Stimulated activated CD8-positive, alpha-beta memory T cell treated with anti-CD3 and anti-CD28 coated beads, Interleukin-4, amount 100 ng/mL, for 48 hours (primary cell): ENCODE data around the gene CERS6.

ENCODE experiments used
- DNase-seq: peaks from one replicate; pipeline ENCODE4 v3.0.0-alpha.2; 2020

Gene CERS6

DNA sequence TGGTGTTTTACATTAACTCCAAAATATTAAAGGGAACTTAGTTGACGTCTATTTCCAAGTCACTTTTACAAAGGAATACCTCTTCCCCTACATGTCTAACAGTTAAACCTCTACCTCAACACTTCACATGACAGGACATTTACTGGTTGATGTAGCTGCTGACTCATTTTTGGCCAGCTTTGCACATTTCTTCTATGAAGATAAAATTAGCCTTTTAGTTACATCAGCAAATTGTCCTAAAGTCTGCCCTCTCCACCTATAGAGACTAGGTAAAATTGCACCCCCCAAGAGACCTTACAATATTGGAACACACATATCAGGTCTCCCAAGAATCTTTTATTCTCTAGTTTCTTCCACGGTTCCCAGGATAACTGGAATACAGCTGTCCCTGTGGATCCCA, 10.1 kb upstream of the CERS6 start:
- DNase-seq: no peak

GRCh38 chr2:168448980-168449379, 7.1 kb upstream of the CERS6 start:
- DNase-seq: no peak

DNA sequence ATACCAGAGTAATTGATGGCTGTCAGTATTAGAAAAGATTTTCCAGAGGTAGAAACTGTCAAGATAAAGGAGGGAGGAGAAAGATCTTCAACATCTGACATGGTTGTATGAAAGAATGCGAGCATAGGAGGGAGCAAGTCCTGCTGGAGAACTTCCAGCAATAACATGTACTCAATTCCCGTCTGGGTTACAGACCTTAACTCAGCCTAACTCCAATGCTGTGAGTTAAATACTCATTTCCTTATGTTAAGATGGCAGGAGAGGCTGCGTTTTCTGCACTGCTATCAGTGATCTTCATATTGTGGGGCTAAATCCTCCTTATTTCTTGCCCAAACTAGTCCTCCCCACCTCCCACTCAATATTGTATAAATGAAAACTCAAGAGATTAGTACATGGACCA, 6.7 kb upstream of the CERS6 start:
- no peak for DNase-seq

GRCh38 chr2:168450171-168450570, 5.9 kb upstream of the CERS6 start:
- DNase-seq: no peak

DNA sequence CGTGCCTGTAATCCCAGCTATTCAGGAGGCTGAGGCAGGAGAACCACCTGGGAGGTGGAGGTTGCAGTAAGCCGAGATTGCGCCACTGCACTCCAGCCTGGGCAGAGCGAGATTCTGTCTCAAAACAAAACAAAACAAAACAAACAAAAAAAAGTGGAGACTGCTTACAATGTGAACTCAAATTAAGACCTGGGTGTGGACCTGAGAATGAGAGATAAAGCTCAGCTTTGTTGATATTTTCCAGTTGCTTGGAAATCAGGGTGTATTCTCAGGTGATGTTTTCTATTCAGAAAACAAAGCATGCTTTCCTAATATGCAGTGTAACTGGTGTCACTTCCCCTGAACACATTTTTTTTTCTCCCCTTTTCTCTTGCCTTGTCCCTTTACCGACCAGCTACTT, 5.3 kb upstream of the CERS6 start:
- DNase-seq: no peak

GRCh38 chr2:168452781-168453180, 3.3 kb upstream of the CERS6 start:
- no peak for DNase-seq

GRCh38 chr2:168453404-168453803, 2.7 kb upstream of the CERS6 start:
- DNase-seq: no peak

- no peak for DNase-seq
These were observed 1.1 kb upstream of the CERS6 start for GRCh38 chr2:168454737-168455644.

DNA sequence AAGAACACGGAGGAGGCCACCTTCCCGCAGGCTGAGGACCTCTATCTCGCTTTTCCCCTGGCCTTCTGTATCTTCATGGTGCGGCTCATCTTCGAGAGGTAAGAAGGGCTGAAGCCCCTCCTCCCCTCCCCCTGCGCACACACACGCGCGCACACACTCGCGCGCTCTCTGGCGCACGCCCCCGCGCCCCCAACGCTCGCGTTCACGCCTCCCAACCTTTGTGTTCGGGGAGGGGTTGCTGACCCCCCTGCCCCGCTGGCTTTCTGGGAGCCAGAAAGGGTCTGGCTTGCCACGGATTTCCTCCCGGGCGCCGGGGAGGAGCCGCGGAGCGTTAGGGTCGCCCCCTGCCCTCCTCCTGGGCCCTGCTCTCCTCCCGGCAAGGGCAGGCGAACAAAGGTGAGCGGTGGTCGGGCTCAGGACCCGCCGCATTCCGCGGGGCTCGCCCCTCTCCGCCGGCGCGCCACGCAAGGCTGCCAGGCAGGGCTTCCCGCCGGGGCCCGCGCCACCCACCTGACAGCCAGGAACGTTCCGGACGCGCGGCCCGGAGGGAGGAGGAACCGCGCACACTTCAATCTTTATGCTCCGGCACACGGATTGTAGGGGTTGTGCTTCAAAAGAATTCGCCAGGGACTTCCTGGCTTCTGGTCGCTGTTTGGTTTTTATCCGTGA, 583 bp downstream of the CERS6 start:
- DNase-seq: peak; percentile 58

DNA sequence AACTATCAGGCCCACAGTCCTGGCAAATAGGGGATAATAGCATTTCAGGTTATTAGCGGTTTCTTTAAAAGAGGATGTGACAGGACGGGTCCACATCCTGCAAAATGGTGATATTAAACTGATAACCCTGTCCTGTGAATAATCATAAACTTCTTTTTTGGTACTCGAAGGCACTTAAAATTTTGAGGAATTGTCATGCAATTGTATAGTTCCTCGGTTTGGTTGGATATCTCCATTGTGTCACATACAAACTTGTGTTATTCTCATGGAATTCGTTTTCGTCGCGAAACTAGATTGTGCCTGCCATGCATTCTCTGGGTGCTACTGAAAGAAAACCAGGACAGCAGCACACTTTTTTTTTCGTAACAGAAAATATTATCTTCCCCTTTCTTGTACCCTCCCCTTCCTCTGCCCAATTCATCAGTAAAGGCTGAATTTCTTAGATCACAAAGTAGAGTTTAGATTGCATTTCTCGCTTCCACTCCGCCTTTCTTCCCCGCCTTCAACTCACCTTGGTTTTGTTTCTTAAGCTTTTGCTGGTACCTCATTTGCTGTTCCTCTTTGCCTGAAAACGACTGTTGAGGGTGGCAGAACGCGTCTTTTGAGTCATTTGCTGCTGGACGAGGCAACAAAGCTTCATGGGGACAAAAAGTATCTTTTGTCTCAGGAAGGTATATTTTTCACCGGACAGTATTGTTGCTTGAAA, 1.3 kb downstream of the CERS6 start:
- no peak for DNase-seq

DNA sequence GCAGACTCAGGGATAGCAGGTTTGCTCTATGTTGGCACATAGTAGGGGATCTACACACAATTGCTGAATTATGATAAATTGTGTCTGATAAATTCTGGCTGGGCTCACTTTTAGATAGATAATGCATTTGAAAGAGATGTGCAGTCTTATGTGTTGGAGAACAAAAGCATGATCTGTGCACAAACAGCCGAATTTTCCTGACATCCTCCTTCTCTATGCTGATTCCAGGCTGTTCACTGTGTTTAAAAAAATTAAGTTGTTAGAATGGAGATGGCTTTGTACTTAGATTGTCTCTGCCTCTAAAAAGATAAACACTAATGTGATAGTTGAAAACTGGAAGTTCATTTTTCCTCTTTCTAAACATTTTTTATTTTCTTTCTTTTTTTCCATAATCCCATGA, 2.1 kb downstream of the CERS6 start:
- no peak for DNase-seq

GRCh38 chr2:168459256-168459655, 3.2 kb downstream of the CERS6 start:
- no peak for DNase-seq

DNA sequence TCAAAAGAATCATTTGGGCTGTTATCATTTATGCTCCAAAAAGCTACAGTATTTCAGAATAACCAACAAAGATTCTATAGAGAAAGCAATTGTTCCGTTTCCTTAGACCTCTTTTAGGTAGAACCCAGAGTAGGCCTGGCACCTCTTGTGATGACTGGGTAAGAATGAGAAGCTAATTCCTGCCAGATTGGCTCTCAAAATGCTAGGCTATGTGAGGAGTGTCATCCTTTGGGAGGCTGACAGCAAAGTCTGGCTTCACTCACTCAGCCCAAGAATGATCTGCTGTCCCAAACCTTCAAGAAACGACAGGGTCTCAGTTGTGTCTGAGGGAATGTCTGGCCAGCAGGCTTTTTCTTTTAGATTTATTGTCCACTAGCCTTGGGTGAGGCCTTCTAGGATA, 4.5 kb downstream of the CERS6 start:
- no peak for DNase-seq

DNA sequence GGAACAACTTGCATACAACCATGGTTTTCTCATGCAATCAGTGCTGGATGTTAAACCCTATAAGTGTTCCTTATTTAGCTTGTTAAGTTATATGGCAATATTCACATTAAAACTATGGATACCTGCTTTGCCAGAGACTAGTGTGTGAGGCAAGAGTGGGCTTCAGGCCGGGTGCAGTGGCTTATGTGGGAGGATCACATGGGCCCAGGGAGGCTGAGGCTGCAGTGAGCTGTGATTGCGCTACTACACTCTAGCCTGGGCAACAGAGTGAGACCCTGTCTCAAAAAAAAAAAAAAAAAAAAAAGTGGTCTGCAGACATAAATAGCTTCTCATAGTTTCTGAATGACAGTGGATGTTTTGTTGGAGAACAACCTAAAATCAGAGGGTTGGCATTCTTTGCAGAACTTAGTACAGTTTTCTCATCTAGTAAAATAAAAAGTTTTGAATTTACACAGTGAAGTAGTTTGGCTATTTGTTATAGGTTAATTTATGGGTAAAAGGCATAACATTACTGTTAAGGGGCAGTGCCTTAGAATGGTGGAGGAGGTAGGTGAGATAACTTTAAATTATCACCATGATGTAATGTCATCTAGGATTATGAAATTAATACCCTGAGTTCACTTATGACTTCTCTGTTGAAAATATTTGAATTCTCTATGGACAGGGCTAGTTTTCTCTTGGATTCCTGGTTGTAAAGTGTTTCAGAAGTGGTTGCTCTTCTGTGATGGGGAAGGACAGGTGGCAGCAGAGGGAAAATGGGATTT, 5.3 kb downstream of the CERS6 start:
- DNase-seq: no peak

DNA sequence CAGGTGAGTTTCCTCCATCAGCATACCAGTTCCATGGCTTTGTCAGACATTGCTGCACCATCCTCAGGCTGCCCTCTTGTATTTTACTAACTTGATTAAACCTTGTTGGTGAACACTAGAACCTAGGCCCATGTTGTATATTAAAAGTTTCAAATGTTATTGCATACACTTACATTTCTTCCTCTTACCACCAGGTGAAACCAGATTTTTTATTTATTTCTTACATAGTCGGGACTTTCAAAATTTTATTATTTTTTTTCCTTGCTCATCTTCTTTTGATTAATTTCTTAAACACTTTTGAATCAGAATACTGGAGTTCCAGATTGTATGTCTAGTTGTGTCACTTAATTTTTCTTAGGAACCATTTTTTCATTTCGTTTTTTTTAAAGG, 5.9 kb downstream of the CERS6 start:
- no peak for DNase-seq

DNA sequence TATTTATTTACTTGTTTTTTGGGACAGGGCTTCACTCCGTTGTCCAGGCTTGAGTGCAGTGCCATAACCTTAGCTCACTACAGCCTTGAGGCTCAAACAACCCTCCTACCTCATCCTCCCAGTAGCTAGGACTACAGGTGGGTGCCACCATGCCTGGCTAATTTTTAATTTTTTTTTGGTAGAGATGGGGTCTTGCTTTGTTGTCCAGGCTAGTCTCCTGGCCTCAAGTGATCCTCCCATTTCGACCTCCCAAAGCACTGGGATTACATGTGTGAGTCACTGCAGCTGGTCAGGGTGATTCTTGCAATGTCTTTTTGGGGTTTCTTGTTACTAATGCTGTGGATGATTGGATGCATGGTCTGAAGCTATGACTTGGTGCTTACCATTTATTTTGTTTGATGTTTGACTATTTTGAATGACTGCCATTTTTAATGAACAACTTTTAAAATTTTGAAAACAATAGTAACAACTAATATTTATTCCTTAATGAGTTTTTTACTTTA, 6.5 kb downstream of the CERS6 start:
- no peak for DNase-seq

GRCh38 chr2:168465594-168465993, 9.5 kb downstream of the CERS6 start:
- no peak for DNase-seq

GRCh38 chr2:168466190-168466737, 10.2 kb downstream of the CERS6 start:
- DNase-seq: no peak

GRCh38 chr2:168466834-168467565, 10.9 kb downstream of the CERS6 start:
- no peak for DNase-seq

- DNase-seq: no peak
These were observed 11.7 kb downstream of the CERS6 start for GRCh38 chr2:168467729-168468128.

- no peak for DNase-seq
These were observed 12.3 kb downstream of the CERS6 start for GRCh38 chr2:168468354-168468753.
